Measurements from ENCODE around the gene ASTN2.

The ASTN2 gene

DNA sequence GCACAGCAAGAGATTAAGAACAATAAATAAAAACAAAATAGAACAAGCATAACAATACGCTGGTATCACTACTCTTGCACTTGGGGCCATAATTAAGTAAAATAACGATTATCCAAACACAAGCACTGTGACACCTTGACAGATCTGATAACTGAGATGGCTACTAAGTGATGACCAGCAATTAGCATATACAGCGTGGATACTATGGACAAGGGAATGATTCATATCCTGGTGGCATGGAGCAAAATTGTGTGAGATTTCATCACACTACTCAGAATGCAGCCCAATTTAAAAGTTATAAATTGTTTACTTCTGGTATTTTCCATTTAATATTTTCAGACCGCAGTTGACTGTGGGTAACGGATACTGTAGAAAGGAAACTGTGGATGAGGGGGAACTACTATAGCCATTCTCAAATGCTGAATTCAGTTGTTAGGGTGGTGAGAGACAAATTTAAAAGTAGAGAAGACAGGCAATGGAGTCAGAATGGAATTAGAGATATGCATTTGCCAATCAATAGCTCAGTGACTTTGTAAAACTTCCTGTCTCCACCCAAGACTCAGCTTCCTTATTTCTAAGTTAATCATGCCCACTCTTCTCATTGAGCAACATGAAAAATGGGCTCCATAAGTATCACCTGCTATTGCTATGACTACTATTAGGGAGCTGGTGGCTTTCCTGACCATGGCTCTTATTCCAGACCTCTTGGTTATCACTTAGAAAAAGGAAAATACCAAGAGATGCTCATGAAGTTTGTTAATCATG, 427.0 kb downstream of the ASTN2 start:
- no peak for TF ChIP-seq GATA1 (IDR thresholded peaks at IDR 0.05; ENCODE audit: low read depth, low read length)
- TF ChIP-seq POLR2A (IDR thresholded peaks at IDR 0.05; ENCODE audit: low read length): no peak
- DNase-seq: no peak

DNA sequence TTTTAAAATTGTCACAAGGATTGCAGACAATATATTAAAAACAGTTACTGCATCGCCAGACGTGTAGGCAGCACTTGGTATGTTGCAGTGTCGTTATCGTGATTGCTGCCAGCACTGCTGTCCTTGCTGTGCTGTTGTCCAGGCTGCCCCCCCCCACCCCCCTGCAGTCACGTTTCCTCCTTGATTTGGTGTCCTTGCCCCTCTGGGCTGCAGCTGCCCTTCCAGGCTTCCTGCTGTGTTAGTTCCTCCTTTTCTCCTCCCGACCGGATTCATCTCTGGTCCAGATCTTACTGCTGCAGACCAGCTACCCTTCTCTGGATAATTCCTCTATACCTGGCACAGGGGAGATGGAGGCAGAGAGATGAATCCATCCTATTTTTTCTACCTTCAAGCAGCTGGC, 428.8 kb downstream of the ASTN2 start:
- TF ChIP-seq GATA1 (IDR thresholded peaks at IDR 0.05; ENCODE audit: low read depth, low read length) (no peak), POLR2A (IDR thresholded peaks at IDR 0.05; ENCODE audit: low read length) (no peak)
- no peak for DNase-seq

DNA sequence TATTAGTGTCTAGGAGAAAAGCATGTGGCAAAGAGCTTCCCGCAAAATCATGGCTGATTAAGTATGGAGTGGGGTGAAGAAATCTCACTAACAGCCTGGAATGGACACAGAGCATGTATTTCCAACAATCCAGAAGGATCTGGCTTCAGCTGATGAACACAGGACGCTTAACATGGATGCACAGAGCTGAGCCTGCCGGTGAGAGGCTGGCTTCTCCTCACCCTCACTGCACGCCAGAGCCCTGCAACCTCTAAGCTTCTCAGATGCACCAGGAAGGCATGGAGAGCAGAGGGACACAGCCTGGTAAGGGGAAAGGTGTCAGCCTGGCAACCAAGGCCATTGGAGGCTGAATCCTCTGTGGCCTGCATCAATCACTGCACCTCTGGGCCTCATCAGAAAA, 429.3 kb downstream of the ASTN2 start:
- no peak for TF ChIP-seq GATA1 (IDR thresholded peaks at IDR 0.05; ENCODE audit: low read depth, low read length)
- TF ChIP-seq POLR2A (IDR thresholded peaks at IDR 0.05; ENCODE audit: low read length): no peak
- DNase-seq: no peak

DNA sequence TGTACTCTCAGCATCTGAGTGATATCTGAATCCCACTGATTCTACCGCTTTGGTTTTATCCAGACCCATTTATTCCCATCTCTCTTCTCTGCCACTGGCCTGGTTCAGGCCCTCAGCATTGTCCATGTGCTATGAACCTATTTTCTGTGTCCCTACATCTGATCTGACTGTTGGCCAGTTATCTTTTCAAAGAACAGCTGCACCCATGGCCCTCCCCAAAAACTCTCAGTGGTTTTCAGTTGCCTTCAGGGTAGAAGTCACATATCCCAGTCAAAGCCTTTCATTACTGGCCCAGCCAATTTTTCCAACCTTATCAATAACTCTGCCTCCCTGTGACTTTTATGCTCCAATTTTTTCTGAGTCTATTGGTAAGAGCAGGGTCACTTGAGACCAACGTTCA, 430.7 kb downstream of the ASTN2 start:
- no peak for TF ChIP-seq GATA1 (IDR thresholded peaks at IDR 0.05; ENCODE audit: low read depth, low read length)
- no peak for TF ChIP-seq POLR2A (IDR thresholded peaks at IDR 0.05; ENCODE audit: low read length)
- no peak for DNase-seq

DNA sequence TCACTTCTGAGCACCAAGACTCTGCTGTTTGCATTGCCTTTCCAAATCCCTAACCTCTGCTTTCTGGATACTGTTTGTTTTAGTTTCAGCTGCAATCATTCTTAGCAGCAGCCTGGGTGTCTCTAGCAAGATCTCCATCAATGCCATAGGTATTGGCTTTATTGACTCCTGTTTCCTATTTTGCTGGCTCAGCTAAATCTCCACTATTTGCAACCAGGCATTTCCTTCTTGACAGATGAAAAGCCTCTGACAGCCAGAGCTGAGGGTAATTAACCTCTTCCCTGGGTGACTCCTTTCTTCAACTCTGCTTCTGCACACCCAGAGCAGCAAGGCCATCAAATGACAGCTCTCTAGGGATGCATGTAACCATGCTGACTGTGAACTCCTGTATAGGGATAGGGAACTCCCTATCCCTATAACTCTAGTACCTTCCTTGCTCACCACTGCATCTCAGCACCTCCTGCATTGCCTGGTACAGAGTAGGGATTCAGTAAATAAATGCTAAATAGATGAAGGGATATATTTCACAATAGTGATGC, 434.2 kb downstream of the ASTN2 start:
- TF ChIP-seq POLR2A (IDR thresholded peaks at IDR 0.05; ENCODE audit: low read length) (no peak), GATA1 (IDR thresholded peaks at IDR 0.05; ENCODE audit: low read depth, low read length) (no peak)

DNA sequence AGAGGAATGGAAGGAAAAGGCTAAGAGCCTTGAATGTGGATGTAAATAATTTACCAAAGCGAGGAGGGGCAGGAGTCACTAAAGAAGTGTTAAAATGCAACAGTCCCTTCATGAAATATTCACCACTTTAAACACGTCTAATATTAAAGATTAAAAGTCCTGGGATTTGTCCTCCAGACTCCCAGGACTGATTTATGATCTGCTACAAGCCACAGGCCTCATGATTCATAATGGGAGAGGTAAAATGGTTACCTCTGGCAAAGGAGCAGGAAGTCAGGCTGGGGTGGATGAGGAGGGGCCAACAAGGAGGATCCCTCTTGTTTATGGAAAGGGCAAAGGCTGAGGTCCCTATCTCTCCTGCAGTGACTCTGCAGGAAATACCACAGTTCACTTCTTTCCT, 435.4 kb downstream of the ASTN2 start:
- TF ChIP-seq POLR2A (IDR thresholded peaks at IDR 0.05; ENCODE audit: low read length): no peak
- no peak for TF ChIP-seq GATA1 (IDR thresholded peaks at IDR 0.05; ENCODE audit: low read depth, low read length)
- DNase-seq: no peak

More for the DNA sequence above, 434.2 kb downstream of the ASTN2 start:
- DNase-seq: no peak

DNA sequence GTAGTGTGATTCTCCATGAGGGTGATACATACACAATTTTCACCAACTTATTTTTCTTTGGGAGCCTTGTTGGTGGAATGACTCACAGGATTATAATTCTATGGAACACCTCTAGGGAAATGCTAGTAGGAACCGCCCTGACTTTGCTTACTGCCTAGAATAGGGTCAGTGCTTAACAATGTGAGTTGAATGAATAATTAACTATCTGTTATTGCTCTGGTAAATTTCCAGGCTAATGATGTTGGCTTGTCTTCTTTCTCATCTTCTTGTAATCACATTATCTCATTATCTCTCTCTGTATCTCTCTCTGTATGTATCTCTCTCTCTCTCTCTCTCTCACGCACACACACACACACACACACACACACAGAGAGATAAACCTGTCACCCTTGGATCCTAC, 436.7 kb downstream of the ASTN2 start:
- TF ChIP-seq POLR2A (IDR thresholded peaks at IDR 0.05; ENCODE audit: low read length) (no peak), GATA1 (IDR thresholded peaks at IDR 0.05; ENCODE audit: low read depth, low read length) (no peak)
- DNase-seq: no peak

DNA sequence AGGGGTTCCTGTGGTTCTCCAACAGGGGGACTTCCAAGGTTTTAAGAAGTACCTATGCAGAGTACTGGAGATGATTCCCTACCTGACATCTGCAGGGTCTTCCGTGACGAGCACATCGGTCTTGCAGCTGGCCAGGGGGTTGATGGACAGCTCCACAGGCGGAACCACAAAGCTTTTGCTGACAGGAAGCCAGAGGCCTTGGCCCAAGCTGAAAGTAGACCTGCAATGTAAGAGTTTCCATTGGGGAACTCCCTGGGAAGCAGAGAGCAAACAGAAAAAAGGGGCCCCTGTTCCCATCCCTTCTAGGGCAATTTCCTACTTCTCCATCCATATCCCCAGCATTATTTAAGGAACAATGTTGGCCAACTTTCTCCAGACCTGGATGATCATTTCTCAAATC, 439.7 kb downstream of the ASTN2 start:
- DNase-seq: no peak
- no peak for TF ChIP-seq POLR2A (IDR thresholded peaks at IDR 0.05; ENCODE audit: low read length)
- no peak for TF ChIP-seq GATA1 (IDR thresholded peaks at IDR 0.05; ENCODE audit: low read depth, low read length)

DNA sequence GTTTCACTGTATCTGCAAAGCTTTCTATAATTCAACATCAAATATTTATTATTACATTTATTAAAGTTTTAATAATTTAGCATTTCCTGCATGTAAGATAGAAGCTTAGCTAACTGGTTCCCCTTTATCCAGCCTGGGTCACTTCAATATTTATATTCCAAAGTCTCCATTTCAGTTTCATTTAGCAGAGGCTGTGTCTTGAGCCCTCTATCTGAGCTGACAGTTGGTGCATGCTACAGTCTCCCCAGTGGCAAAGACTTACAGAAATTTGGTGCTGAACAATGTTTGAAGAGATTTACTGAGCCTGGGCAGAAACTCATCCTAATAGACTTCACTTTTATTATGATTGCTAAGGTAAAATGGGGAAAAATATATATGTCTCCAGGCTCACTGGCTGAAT, 448.7 kb downstream of the ASTN2 start:
- TF ChIP-seq GATA1 (IDR thresholded peaks at IDR 0.05; ENCODE audit: low read depth, low read length) (no peak), POLR2A (IDR thresholded peaks at IDR 0.05; ENCODE audit: low read length) (no peak)
- DNase-seq: no peak

DNA sequence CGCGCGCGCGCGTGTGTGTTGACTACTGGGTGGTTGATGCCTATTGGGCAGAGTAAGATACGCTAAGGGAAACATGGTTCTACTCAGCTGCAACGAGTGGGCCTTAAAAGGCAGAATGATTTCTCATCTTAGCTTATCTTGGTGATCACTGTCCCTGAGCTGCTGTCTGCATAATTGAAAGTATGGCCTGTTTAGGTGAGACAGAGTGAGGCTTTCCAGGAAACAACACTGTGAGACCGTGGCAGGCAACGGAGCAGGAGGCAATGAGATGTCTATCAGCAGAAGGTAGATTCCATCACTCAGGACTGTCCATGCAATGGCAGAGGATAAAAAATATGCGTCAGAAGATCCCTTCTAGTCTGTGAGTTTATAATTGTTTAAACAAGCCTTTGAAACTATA, 450.6 kb downstream of the ASTN2 start:
- DNase-seq: no peak
- TF ChIP-seq POLR2A (IDR thresholded peaks at IDR 0.05; ENCODE audit: low read length): no peak
- no peak for TF ChIP-seq GATA1 (IDR thresholded peaks at IDR 0.05; ENCODE audit: low read depth, low read length)

DNA sequence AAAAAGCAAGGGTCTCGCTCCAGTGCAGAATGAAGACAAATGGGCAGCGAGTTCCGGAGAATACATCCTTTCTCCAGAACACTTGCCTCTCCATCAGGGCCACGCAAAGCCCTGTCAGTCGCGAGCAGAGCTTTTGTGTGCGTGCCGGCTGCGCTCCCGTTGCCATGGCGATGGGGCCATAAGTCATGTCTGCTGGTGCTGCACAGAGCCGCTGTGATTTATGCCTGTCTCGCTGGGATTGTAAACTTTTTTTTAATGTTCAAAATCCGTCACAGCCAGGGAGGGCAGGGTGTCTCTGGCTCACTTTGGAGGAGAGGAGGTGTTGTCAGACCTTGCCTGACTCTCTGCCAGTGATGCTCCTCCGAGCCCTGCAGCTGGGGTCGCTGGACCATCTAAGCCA, 455.0 kb downstream of the ASTN2 start:
- no peak for DNase-seq
- no peak for TF ChIP-seq POLR2A (IDR thresholded peaks at IDR 0.05; ENCODE audit: low read length)
- TF ChIP-seq GATA1 (IDR thresholded peaks at IDR 0.05; ENCODE audit: low read depth, low read length): no peak

DNA sequence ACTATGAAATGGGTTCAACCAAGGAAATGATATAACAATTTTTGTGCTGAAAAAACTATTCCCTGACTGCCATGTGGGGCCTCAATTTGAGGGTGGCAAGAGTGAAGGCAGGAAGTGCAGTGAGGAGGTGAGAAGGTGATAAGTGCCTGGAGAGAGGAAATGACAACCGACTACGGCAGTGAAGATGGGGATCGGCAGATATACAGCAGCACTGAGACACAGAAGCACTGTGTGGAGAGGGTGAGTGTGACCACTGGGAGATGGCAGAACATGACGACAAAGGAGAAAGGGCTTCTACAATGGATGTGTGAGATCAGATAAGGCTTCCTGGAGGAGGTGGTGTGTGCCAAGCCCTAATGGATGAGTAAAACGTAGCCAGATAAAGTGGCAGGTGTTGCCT, 456.0 kb downstream of the ASTN2 start:
- DNase-seq: no peak
- TF ChIP-seq POLR2A (IDR thresholded peaks at IDR 0.05; ENCODE audit: low read length): no peak
- no peak for TF ChIP-seq GATA1 (IDR thresholded peaks at IDR 0.05; ENCODE audit: low read depth, low read length)

DNA sequence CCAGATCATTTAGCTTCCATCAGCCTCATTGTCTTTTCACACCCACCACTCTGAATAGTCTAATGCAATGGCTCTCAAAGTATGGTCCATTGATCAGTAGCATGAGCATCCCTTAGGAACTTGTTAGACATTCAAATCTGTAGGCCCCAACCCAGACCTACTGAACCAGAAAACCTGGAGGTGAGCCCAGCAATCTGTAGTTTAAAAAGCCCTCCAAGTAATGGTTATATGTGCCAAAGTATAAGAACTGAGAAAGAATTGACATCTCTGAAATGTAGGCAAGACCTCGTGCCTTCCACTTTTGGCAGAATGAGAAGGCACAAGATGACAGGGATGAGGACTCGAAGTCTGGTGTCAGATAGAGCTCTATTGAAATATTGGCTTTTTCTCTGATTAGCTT, 460.1 kb downstream of the ASTN2 start:
- no peak for DNase-seq
- TF ChIP-seq GATA1 (IDR thresholded peaks at IDR 0.05; ENCODE audit: low read depth, low read length) (no peak), POLR2A (IDR thresholded peaks at IDR 0.05; ENCODE audit: low read length) (no peak)

DNA sequence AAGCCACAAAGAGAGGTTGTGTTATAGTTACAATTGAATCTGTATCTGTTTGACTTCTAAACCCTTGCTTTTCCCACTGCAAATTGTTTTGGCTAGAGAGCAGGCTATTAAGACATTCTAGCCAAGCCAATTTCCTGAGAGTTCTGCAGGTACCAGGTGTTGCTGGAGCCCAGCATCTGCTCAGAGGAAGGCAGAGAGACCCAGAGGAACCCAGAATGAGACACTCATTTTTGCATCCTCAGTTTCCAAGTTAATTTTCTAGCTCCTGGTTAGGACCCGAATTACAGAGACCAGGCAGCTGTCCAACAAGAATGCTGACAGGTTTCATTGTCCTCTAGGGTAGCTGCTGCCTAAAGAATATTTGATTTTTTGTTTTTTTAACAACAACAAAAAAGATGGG, 461.6 kb downstream of the ASTN2 start:
- no peak for TF ChIP-seq POLR2A (IDR thresholded peaks at IDR 0.05; ENCODE audit: low read length)
- no peak for TF ChIP-seq GATA1 (IDR thresholded peaks at IDR 0.05; ENCODE audit: low read depth, low read length)
- DNase-seq: no peak

DNA sequence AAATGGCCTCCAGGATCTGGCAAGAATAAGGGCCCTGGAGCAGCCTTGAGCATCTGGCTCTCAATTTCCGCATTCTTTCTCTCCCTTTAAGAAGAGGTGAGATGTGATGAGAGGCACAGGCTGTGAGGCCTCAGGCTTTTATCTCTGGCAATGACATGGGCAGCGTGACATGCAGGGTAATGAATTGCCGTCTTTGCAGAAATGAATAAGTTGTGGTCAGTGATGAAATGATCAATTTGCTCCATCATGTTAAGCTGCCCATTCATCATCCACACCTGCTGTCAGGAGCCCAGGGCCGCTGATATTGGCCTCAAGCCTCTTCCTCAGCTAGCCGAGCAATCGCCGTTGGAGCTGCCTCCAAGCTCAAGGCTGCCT, 462.4 kb downstream of the ASTN2 start:
- TF ChIP-seq POLR2A (IDR thresholded peaks at IDR 0.05; ENCODE audit: low read length) (no peak), GATA1 (IDR thresholded peaks at IDR 0.05; ENCODE audit: low read depth, low read length) (no peak)
- no peak for DNase-seq

Data from erythroblast (primary cell).